ENCODE results near the gene FOXF2. TPM values are rescaled to one million over a fixed set of nuclear protein-coding genes. Genes with fewer than 3 reads are reported as not detected.
A peak's percentile ranks its signal among the peaks of the same experiment; 100 is the strongest.

FOXF2 gene
- total RNA-seq, 4 donors from 2014 or later, result 9.0 to 45.2 (median 13.5) TPM

DNA sequence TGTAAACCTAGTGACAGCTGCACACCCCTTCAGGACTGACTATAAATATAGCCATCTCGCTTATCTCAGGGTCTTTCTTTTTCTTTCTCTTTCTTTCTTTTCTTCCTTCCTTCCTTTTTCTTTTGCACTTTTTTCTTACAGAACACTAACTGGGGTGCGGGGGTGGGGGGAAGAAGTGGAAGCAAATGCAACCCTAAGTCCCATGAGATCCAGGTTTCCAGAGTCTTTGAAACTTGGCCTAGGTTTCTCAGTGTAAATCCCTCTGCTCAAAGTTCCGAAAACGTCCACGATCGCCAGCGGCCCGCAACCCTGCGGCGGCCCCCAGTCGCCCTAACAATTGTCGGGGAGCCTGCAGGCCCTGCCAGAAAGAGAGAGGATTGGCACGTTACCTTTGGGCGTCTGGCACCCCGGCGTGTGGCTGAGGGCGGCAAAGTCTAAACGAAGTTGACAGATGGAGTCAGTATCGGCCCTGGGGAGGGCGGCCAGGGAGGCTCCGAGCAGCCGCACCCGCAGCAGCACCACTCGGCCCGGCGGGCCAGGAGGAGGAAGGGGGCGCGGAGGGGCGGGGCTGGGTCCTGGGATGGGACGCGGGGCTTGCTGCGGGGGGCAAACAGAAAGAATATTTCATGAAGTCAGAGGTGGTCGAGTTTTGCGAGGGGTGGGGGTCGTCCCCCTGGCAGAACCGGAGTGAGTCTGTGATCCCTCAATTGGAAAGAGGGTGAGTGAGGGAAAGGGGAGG lies 577 bp upstream of the FOXF2 start:
- TF ChIP-seq POLR2A (IDR thresholded peaks at IDR 0.05), result no peak
- no peak for TF ChIP-seq EP300 (IDR thresholded peaks at IDR 0.05; ENCODE audit: low read depth)
- no peak for TF ChIP-seq CTCF (IDR thresholded peaks at IDR 0.05)
- TF ChIP-seq POLR2AphosphoS5 (IDR thresholded peaks at IDR 0.05), result no peak
- in situ Hi-C loops (cut with MboI; ENCODE audit: low pct_ligation_motif_present in 1 of 4, low pct_unique_long_range_greater_than_20kb in 1 of 4, low sequenced_read_pairs in 3 of 4) (loop anchor here in 2 of 4 donors (10.0 to 25.0 kb wide), 3 partner anchors 476 to 794 kb away; no protein-coding TSS in a partner anchor), intact Hi-C loops (cut with DNase I; ENCODE audit: low total_unique reads) (no loop called here)
- peak overlapping the region; percentile 82 to 88 (median 86) for H3K27ac ChIP-seq
- H3K27me3 ChIP-seq, result peaks cover 97% of the 10 kb centered on the region
- H3K9me3 ChIP-seq, result no peaks in the 10 kb centered on the region
- DNase-seq, result no peak
- no peaks in the 10 kb centered on the region for H3K36me3 ChIP-seq
- H3K4me3 ChIP-seq, result peak overlapping the region; percentile 27 to 56 (median 47)
- 7 to 33% methylated on average over 2 to 36 of the region's 36 CpGs for WGBS, 2 donors (ENCODE audit: low coverage in 1 of 2)
- peaks cover 0 to 20% (median 8%) of the 10 kb centered on the region in 4 donors for H3K4me1 ChIP-seq

DNA sequence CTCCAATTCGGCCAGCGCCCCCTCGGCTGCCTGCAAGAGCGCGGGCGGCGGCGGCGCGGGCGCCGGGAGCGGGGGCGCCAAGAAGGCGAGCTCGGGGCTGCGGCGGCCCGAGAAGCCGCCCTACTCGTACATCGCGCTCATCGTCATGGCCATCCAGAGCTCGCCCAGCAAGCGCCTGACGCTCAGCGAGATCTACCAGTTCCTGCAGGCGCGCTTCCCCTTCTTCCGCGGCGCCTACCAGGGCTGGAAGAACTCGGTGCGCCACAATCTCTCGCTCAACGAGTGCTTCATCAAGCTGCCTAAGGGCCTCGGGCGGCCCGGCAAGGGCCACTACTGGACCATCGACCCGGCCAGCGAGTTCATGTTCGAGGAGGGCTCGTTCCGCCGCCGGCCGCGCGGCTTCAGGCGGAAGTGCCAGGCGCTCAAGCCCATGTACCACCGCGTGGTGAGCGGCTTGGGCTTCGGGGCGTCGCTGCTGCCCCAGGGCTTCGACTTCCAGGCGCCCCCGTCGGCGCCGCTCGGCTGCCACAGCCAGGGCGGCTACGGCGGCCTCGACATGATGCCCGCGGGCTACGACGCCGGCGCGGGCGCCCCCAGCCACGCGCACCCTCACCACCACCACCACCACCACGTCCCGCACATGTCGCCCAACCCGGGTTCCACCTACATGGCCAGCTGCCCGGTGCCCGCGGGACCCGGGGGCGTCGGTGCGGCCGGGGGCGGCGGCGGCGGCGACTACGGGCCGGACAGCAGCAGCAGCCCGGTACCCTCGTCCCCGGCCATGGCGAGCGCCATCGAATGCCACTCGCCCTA lies 963 bp downstream of the FOXF2 start:
- Histone ChIP-seq H3K36me3 (no peaks in the 10 kb centered on the region), H3K27ac (peak overlapping the region; percentile 82 to 88 (median 86)), H3K4me3 (peak overlapping the region; percentile 28 to 56 (median 47)), H3K27me3 (peaks cover 97% of the 10 kb centered on the region), H3K9me3 (no peaks in the 10 kb centered on the region), H3K4me1 (peaks cover 0 to 20% (median 5%) of the 10 kb centered on the region in 4 donors)
- intact Hi-C loops (cut with DNase I; ENCODE audit: low total_unique reads), result no loop called here
- WGBS, 2 donors (ENCODE audit: low coverage in 1 of 2), result 6% methylated on average over 55 of the region's 106 CpGs; no CpG with 5 or more reads in 1 of the 2 donors
- in situ Hi-C loops (cut with MboI; ENCODE audit: low pct_ligation_motif_present in 1 of 4, low pct_unique_long_range_greater_than_20kb in 1 of 4, low sequenced_read_pairs in 3 of 4), result loop anchor here in 2 of 4 donors (10.0 to 25.0 kb wide), 3 partner anchors 478 to 806 kb away; no protein-coding TSS in a partner anchor
- no peak for TF ChIP-seq CTCF (IDR thresholded peaks at IDR 0.05)
- TF ChIP-seq EP300 (IDR thresholded peaks at IDR 0.05; ENCODE audit: low read depth), result no peak
- TF ChIP-seq POLR2A (IDR thresholded peaks at IDR 0.05), result no peak
- TF ChIP-seq POLR2AphosphoS5 (IDR thresholded peaks at IDR 0.05), result no peak
- DNase-seq, result no peak

GRCh38 chr6:1390946-1391799 lies 1.8 kb downstream of the FOXF2 start:
- H3K36me3 ChIP-seq, result no peaks in the 10 kb centered on the region
- WGBS, 2 donors (ENCODE audit: low coverage in 1 of 2), result 0 to 17% methylated on average over 2 to 21 of the region's 30 CpGs
- in situ Hi-C loops (cut with MboI; ENCODE audit: low pct_ligation_motif_present in 1 of 4, low pct_unique_long_range_greater_than_20kb in 1 of 4, low sequenced_read_pairs in 3 of 4) (loop anchor here in 2 of 4 donors (10.0 to 25.0 kb wide), 3 partner anchors 479 to 806 kb away; no protein-coding TSS in a partner anchor), intact Hi-C loops (cut with DNase I; ENCODE audit: low total_unique reads) (no loop called here)
- peaks cover 0 to 20% (median 5%) of the 10 kb centered on the region in 4 donors for H3K4me1 ChIP-seq
- peak overlapping the region; percentile 82 to 88 (median 86) for H3K27ac ChIP-seq
- H3K4me3 ChIP-seq, result peak overlapping the region; percentile 28 to 56 (median 47)
- DNase-seq, result no peak
- no peaks in the 10 kb centered on the region for H3K9me3 ChIP-seq
- TF ChIP-seq EP300 (IDR thresholded peaks at IDR 0.05; ENCODE audit: low read depth) (no peak), POLR2A (IDR thresholded peaks at IDR 0.05) (no peak), POLR2AphosphoS5 (IDR thresholded peaks at IDR 0.05) (no peak), CTCF (IDR thresholded peaks at IDR 0.05) (no peak)
- H3K27me3 ChIP-seq, result peaks cover 97% of the 10 kb centered on the region
